ENCODE measurements around the gene LDB3. TPM values are rescaled to one million over a fixed set of nuclear protein-coding genes. Genes with fewer than 3 reads are reported as not detected.

Gene LDB3, protein sequence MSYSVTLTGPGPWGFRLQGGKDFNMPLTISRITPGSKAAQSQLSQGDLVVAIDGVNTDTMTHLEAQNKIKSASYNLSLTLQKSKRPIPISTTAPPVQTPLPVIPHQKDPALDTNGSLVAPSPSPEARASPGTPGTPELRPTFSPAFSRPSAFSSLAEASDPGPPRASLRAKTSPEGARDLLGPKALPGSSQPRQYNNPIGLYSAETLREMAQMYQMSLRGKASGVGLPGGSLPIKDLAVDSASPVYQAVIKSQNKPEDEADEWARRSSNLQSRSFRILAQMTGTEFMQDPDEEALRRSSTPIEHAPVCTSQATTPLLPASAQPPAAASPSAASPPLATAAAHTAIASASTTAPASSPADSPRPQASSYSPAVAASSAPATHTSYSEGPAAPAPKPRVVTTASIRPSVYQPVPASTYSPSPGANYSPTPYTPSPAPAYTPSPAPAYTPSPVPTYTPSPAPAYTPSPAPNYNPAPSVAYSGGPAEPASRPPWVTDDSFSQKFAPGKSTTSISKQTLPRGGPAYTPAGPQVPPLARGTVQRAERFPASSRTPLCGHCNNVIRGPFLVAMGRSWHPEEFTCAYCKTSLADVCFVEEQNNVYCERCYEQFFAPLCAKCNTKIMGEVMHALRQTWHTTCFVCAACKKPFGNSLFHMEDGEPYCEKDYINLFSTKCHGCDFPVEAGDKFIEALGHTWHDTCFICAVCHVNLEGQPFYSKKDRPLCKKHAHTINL
- total RNA-seq (2012; rRNA removed) (0.28 and 0.36 TPM in 2 replicates), polyA plus RNA-seq (2012; rRNA removed) (2.6 and 3.2 TPM in 2 replicates), Bru-seq, nascent RNA (percentile 44 among the genes with signal in this experiment), BruChase-seq, experiment 1, labeled RNA remaining after a 6-hour chase (percentile 40 among the genes with signal in this experiment), BruChase-seq, experiment 2, labeled RNA remaining after a 2-hour chase (percentile 42 among the genes with signal in this experiment)
- 1.6 and 1.7 TPM in 2 replicates for polyA plus RNA-seq (2012; cell fraction: cytosol; rRNA removed)
- polyA plus RNA-seq (2012; cell fraction: nucleus; rRNA removed; ENCODE audit: low replicate concordance), result 2.6 and 4.0 TPM in 2 replicates
- long read RNA-seq, partial matches to known transcripts, result 1 of 2 reads
- long read RNA-seq, other reads (novel, unspliced or antisense), result 1 of 2 reads

- peak within 1 kb of the TSS; percentile 79 for H3K27ac ChIP-seq (ENCODE audit: insufficient read depth, low read length)
- ChIA-PET CTCF (interaction anchor here (1.0 kb wide), 1 partner anchor 16 kb away, joined by 3 read pairs; no protein-coding TSS in a partner anchor), POLR2A (ENCODE audit: unreplicated experiment) (no interaction called here)
- peaks cover 23% of the 10 kb centered on the region for H3K9me1 ChIP-seq (ENCODE audit: insufficient read depth, low read length)
- peak within 1 kb of the TSS; percentile 73 for H3K9ac ChIP-seq (ENCODE audit: low read depth, low read length)
- H4K20me1 ChIP-seq (ENCODE audit: insufficient read depth, low read length), result no peaks in the 10 kb centered on the region
- ATAC-seq (ENCODE audit: low read depth), result peak; percentile 78
- peak within 1 kb of the TSS; percentile 99 for H4K91ac ChIP-seq (ENCODE audit: insufficient read depth, low read depth, low read length)
- H2AK9ac ChIP-seq (replicated peaks; ENCODE audit: low read depth, low read length, poor library complexity), result peak within 1 kb of the TSS; percentile 99
- H3K23ac ChIP-seq (ENCODE audit: low read depth, low read length), result peak within 1 kb of the TSS; percentile 94
- H4K8ac ChIP-seq (ENCODE audit: low read depth in 2 of 2, low read length in 2 of 2), result peak within 1 kb of the TSS; percentile 95 to 96
- H3K4me3 ChIP-seq (ENCODE audit: insufficient read depth, low read depth, low read length), result peak within 1 kb of the TSS; percentile 19; the same call in 1 of the 2 replicates
- peak within 1 kb of the TSS; percentile 99 for H2AK5ac ChIP-seq (ENCODE audit: low read depth, low read length)
- peak within 1 kb of the TSS; percentile 98 for H3K4ac ChIP-seq (ENCODE audit: low read depth, low read length)
- peak within 1 kb of the TSS; percentile 92 for H2AFZ ChIP-seq (replicated peaks; ENCODE audit: low read length, poor library complexity)
- H3K14ac ChIP-seq (replicated peaks; ENCODE audit: low read depth, low read length), result peak within 1 kb of the TSS; percentile 96
- H3K18ac ChIP-seq (ENCODE audit: low read depth, low read length), result peak within 1 kb of the TSS; percentile 89
- DNase-seq, result peak; percentile 73
- H4K5ac ChIP-seq (ENCODE audit: low read depth, low read length), result peak within 1 kb of the TSS; percentile 88
- H2BK5ac ChIP-seq (ENCODE audit: low read depth, low read length, poor library complexity, severe bottlenecking), result peak within 1 kb of the TSS; percentile 83
- no peaks in the 10 kb centered on the region for H3K36me3 ChIP-seq (ENCODE audit: control insufficient read depth, insufficient read depth, low read length)
- H3K4me2 ChIP-seq (ENCODE audit: low read depth, low read length), result peak within 1 kb of the TSS; percentile 69
- no peaks in the 10 kb centered on the region for H3K27me3 ChIP-seq (ENCODE audit: control insufficient read depth, insufficient read depth, low read length)
- peaks cover 0 to 15% of the 10 kb centered on the region in 2 experiments; a peak in 2 of 4 replicates for H3K79me1 ChIP-seq (ENCODE audit: low read depth in 1 of 2, low read length in 2 of 2)
- peak within 1 kb of the TSS; percentile 94; the same call in 2 of the 3 replicates for H2BK15ac ChIP-seq (ENCODE audit: low read depth, low read length)
- H3K4me1 ChIP-seq (ENCODE audit: control insufficient read depth, insufficient read depth, low read length), result peaks cover 43% of the 10 kb centered on the region
- WGBS, 2 experiments (ENCODE audit: extremely low coverage in 2 of 2, insufficient read length in 1 of 2), result 34% methylated on average over 6 of the region's 23 CpGs; no CpG with 5 or more reads in 1 of the 2 experiments
- intact Hi-C loops (cut with micrococcal nuclease) (loop anchor here (1.0 kb wide), 1 partner anchor 33 kb away; no protein-coding TSS in a partner anchor), in situ Hi-C loops (cut with MboI; ENCODE audit: low sequenced_read_pairs) (no loop called here), dilution Hi-C loops (cut with HindIII; ENCODE audit: low sequenced_read_pairs, unreplicated experiment) (no loop called here)
- H2BK20ac ChIP-seq (ENCODE audit: low read depth, low read length), result peak within 1 kb of the TSS; percentile 93
- no TSS peak for BruUV-seq (replicated peaks)
- H3K9me3 ChIP-seq (ENCODE audit: control insufficient read depth, insufficient read depth, low read length), result no peaks in the 10 kb centered on the region
- H3K56ac ChIP-seq (ENCODE audit: extremely low read depth, insufficient read depth, low read length), result peak within 1 kb of the TSS; percentile 51; the same call in 1 of the 2 replicates
- H2BK120ac ChIP-seq (ENCODE audit: low read depth, low read length), result peak within 1 kb of the TSS; percentile 98
- TF ChIP-seq, protein P1, sequence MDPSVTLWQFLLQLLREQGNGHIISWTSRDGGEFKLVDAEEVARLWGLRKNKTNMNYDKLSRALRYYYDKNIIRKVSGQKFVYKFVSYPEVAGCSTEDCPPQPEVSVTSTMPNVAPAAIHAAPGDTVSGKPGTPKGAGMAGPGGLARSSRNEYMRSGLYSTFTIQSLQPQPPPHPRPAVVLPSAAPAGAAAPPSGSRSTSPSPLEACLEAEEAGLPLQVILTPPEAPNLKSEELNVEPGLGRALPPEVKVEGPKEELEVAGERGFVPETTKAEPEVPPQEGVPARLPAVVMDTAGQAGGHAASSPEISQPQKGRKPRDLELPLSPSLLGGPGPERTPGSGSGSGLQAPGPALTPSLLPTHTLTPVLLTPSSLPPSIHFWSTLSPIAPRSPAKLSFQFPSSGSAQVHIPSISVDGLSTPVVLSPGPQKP (IDR thresholded peaks at IDR 0.05; ENCODE audit: borderline replicate concordance, low read depth, low read length), result no peak
- no peak for TF ChIP-seq SMC3 (IDR thresholded peaks at IDR 0.05; ENCODE audit: low read depth, low read length)
- TF ChIP-seq FOS (IDR thresholded peaks at IDR 0.05; ENCODE audit: low read depth, low read length), result peak; percentile 46; the same call in 1 of the 2 replicates
- no peak for TF ChIP-seq RAD21 (IDR thresholded peaks at IDR 0.05; ENCODE audit: low read length)
- no peak for TF ChIP-seq RFX5 (IDR thresholded peaks at IDR 0.05; ENCODE audit: low read depth, low read length)
- peak; percentile 30; the same call in 1 of the 2 replicates for TF ChIP-seq POLR2A (IDR thresholded peaks at IDR 0.05; ENCODE audit: low read depth, low read length)
- no peak for TF ChIP-seq CEBPB (IDR thresholded peaks at IDR 0.05; ENCODE audit: low read depth, low read length)
- TF ChIP-seq, protein P2, sequence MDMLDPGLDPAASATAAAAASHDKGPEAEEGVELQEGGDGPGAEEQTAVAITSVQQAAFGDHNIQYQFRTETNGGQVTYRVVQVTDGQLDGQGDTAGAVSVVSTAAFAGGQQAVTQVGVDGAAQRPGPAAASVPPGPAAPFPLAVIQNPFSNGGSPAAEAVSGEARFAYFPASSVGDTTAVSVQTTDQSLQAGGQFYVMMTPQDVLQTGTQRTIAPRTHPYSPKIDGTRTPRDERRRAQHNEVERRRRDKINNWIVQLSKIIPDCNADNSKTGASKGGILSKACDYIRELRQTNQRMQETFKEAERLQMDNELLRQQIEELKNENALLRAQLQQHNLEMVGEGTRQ (IDR thresholded peaks at IDR 0.05; ENCODE audit: low read depth, low read length), result no peak
- no peak for TF ChIP-seq MXI1 (IDR thresholded peaks at IDR 0.05; ENCODE audit: borderline replicate concordance, low read depth, low read length)
- TF ChIP-seq RCOR1 (IDR thresholded peaks at IDR 0.05; ENCODE audit: insufficient replicate concordance, low read length), result no peak
Measured at GRCh38 chr10:86668297-86669165, at the start of gene LDB3. Gene LDB3 (plus strand): TSS chr10:86668511. CDS start chr10:86668692, 181 bp downstream.

Measured in IMR-90 (cell line).